ENCODE results near the gene DMRTA1.

DNA sequence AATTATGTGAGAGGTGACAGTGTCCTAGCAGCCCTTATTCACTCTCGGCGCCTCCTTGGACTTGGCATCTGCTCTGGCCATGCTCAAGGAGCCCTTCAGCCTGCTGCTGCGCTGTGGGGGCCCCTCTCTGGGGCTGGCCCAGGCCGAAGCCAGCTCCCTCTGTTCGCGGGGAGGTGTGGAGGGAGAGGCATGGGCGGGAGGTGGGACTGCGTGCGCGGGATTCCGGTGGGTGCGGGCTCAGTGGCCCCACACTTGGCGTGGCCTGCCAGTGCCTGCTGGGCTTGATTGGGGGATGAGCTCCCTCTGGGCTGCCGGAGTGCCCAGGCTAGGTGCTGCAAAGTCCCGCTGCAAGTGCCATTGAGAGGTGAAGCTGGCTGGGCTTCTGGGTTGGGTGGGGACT is 12.9 kb upstream of the DMRTA1 start:
- TF ChIP-seq, protein P1, sequence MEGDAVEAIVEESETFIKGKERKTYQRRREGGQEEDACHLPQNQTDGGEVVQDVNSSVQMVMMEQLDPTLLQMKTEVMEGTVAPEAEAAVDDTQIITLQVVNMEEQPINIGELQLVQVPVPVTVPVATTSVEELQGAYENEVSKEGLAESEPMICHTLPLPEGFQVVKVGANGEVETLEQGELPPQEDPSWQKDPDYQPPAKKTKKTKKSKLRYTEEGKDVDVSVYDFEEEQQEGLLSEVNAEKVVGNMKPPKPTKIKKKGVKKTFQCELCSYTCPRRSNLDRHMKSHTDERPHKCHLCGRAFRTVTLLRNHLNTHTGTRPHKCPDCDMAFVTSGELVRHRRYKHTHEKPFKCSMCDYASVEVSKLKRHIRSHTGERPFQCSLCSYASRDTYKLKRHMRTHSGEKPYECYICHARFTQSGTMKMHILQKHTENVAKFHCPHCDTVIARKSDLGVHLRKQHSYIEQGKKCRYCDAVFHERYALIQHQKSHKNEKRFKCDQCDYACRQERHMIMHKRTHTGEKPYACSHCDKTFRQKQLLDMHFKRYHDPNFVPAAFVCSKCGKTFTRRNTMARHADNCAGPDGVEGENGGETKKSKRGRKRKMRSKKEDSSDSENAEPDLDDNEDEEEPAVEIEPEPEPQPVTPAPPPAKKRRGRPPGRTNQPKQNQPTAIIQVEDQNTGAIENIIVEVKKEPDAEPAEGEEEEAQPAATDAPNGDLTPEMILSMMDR (IDR thresholded peaks at IDR 0.05; ENCODE audit: insufficient read depth, low read length), result no peak
- TF ChIP-seq GABPA (IDR thresholded peaks at IDR 0.05; ENCODE audit: low read depth) (no peak), POLR2AphosphoS5 (IDR thresholded peaks at IDR 0.05; ENCODE audit: low read depth) (no peak)

Measured in HL-60 (cell line).